ENCODE results near the gene MAGI2. TPM values are rescaled to one million over a fixed set of nuclear protein-coding genes. Genes with fewer than 3 reads are reported as not detected.

Gene MAGI2
- polyA plus RNA-seq, 4 donors = 36.8 to 43.5 (median 38.3) TPM

DNA sequence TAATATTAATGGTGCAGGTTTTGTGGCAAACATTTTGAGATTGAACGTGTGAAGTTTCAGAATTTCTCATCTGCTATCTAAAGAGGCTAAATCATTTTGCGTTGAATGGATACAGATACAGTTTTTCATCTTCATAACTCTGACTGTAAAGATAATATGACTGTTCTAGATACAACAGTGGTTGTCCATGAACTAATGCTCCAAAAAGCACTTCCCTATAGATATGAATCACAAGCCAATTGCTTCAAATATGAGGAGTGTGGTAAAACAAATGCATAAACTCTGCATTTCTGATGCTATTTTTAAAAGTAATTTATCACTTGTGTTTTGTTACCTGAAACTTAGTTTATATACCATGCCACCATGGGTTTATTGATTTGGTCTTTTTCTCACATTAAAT is 750.1 kb downstream of the MAGI2 start:
- no peak for DNase-seq (ENCODE audit: low read depth in 4 of 4, low spot score in 3 of 4)

DNA sequence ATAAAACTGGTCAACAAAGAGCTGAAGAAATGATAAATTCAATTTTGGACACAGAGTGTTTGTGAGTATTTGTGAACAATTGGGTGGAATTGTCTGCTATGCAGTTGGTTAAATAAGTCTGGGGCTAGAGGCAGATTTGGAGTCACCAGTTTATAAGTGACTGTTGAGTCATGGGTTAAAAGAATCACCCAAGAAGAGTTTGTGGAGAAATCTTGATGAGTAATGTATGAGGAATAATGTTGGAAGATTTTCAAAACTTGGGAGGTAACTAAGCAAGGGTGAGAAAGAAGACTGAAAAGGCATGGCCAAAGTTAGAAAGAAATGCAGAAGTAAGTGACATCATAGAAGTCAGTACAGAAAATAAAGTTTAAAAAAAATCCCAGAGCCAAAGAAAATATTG is 750.7 kb downstream of the MAGI2 start:
- DNase-seq (ENCODE audit: low read depth in 4 of 4, low spot score in 3 of 4) = no peak

DNA sequence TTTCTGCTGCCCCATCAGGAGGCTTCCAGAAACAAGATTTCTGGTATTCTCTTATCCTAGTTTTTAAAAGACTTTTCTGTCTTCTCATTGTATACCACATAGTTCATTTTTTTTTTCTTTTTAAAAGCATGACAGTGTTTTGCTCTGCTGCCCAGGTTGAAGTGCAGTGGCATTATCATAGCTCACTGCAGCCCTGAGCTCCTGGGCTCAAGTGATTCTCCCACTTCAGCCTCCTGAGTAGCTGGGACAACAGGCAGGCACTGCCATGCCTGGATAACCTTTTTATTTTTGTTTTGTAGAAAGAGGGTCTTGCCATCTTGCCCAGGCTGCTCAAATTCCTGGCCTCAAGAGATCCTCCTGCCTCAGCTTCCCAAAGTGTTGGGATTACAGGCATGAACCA is 757.6 kb downstream of the MAGI2 start:
- DNase-seq (ENCODE audit: low read depth in 4 of 4, low spot score in 3 of 4) = no peak

DNA sequence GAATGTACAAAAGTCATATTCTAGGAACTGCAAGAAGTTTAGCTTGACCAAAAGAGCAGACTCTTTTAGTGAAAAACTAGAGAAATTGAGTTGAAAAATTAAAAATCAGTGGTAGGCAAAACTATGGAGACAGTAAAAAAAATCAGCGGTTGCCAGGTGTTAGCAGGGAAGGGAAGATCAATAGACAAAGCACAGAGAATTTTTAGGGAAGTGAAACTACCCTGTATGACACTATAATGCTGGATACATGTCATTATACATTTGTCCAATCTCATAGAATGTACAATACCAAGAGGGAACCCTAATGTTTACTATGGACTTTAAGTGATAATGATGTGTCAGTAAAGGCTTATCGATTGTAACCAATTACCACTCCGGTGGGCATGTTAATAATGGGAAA is 761.9 kb downstream of the MAGI2 start:
- DNase-seq (ENCODE audit: low read depth in 4 of 4, low spot score in 3 of 4) = no peak

DNA sequence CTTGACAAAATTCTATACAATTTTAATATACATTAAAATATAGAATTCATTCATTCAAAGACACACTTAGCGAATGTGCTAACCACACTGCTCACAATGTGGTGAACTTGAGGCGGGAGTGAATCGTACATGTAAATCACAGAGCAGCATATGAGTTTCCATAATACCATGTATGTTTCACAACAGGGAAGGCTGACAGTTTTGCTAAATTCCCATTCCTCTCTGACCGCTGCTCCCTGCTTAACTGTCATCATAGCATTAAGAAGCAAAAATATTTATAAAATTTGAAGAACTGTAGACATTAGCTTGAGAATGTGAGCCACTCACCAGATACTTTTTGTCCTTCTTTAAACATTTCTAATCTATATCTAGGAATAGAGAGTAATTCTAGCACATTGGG is 763.3 kb downstream of the MAGI2 start:
- DNase-seq (ENCODE audit: low read depth in 4 of 4, low spot score in 3 of 4) = no peak

DNA sequence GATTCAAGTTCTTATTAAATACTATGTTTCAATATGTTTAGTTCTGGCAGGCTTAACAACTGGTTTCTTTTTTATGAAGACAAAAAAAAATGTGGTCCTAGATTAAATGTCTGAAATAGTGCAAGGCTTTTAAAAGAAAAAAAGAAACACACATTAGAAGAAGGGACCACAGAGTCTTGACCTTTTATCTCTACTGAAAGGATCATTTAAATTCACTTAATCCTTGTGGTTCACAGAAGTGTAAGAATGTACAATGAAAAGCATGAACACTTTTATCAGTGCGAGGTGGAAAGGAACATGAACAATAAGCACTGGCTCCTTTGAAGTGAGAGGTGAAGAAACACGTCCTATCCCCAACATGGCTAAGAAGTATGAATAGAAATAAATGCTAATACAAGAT is 765.1 kb downstream of the MAGI2 start:
- DNase-seq (ENCODE audit: low read depth in 4 of 4, low spot score in 3 of 4) = no peak

DNA sequence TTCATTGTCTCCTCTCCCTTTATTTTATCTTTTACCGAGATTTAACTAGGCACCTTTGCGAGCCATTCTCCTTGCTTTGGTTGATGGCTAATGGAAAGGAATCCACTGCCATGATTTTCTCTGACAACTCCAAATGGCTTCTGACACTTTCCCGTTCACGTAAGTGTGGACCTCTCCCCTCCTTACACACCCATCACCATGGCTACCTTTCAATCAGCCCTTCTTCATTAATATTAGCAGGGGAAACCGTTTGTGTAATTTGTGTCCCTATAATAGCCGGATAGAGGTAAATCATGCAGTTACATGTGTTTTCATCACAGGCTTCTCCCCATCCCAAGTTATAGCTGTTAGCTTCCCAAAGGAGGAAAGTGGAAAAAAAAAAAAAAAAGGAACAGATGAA is 767.3 kb downstream of the MAGI2 start:
- DNase-seq (ENCODE audit: low read depth in 4 of 4, low spot score in 3 of 4) = no peak

DNA sequence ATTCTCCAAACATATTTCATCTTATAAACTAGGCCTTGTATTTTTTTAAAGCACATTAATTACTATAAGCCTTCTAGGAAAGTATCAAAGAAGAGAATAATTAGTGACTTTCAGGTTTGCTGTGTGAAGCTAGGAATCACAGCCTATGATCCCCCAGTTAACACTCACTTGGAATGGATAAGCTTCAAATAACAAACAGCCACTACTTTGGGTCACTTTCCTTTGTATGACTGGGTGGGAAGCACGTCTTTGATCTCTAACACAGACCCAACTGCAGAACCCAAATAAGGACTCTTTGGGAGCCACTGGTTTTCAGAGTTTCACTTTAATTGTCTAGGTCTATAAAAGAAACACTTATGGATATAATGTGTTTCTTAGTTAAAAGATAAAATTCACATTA is 769.3 kb downstream of the MAGI2 start:
- no peak for DNase-seq (ENCODE audit: low read depth in 4 of 4, low spot score in 3 of 4)

DNA sequence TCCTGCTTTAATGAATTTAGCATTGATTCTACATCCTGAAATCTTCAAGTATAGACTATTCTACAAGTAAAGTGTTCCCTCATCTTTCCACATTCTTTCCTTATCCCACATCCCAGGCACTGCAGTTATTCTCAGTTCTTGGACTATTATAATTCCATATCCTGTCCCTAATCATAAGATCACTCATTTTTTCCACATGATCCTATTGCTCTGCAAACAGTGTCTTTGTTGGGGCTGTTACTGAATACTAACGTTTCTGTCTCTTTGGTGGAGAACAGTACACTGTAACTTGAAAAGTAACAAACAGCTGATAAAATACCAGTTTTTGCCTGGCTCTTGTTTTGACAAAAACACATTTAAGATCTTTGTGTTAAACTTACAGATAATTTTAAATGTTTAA is 769.9 kb downstream of the MAGI2 start:
- DNase-seq (ENCODE audit: low read depth in 4 of 4, low spot score in 3 of 4) = no peak

DNA sequence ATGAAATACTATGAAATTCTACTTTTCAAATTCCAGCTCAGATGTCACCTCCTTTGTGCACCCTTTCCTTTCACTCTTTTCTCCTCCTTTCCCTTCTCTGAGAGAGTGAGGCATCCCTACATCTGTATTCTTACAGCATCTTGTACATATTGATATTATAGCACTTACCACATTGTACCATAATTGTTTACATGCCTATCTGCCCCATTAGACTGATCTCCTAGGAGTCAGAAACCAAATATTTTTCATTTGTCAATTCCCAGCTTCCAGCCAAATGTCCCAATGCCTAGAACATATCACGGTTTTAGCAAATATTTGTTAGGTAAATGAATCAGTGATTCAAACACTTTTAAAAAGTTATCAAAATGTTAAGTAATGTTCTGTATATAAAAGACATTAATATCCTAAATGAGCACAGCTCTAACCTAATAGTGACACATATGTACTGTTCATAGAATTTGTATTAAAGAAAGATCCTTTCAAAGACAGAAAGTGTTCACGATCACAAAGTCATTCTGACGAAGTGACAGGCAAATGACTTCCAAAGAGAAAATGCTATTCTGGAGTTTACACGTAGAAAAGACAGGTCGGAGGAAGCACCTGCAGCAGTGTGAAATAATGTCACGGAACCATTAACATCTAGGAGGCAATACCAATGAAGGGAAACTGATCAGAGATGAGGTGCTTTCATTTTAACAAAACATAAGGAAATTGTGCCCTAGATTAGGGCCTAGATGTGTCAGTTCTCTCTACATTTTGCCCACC is 774.2 kb downstream of the MAGI2 start:
- no peak for DNase-seq (ENCODE audit: low read depth in 4 of 4, low spot score in 3 of 4)

DNA sequence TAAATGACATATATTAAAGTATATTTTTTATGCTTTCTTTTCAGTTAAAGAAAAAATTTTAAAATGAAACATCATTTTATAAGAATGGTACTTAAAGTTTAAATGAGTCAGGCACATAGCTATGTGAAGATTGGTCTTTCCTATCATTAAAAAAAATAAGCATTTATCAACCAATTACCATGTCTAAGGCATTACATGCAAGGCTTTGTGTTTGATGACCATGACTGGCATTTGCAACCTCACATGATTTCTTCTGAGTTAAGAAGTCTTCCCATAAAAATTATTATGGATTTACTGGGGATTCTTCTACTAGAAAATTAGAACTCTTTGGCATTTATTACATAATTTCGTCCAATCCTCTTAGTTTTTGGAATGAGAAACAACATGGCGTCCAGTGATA is 776.1 kb downstream of the MAGI2 start:
- DNase-seq (ENCODE audit: low read depth in 4 of 4, low spot score in 3 of 4) = no peak

DNA sequence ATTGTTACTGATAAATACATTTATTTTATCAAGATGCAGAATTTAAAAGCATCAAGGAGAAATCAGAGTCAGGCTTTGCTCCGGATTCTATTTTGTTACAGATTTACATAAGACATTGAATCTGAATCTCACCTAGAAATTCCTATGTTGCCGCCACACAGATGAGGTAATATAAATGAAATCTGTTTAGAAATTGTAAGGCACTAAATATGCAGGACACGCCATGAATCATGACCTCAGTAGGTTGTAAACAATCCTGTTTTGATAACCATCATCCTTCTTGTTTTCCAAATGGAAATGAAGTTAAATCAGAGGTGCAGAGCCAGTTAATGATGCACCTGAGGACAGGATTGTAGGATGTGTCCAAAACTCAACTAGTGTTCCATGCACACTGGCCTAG is 778.0 kb downstream of the MAGI2 start:
- DNase-seq (ENCODE audit: low read depth in 4 of 4, low spot score in 3 of 4) = no peak

DNA sequence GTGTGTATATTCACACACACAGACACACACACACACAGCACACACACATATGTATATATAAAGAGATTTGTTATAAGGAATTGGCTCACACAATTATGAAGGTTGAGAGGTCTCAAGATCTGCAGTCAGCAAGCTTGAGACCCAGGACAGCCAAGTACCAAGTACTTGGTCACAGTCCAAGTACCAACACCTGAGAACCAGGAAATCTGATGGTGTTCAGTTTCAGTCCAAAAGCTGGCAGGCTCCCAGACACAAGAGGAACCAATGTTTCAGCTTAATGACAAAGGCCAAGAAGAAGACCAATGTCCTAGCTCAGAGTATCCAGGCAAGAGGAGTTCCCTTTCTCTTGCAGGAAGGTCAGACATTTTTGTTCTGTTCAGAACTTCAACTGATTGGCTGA is 780.2 kb downstream of the MAGI2 start:
- no peak for DNase-seq (ENCODE audit: low read depth in 4 of 4, low spot score in 3 of 4)

DNA sequence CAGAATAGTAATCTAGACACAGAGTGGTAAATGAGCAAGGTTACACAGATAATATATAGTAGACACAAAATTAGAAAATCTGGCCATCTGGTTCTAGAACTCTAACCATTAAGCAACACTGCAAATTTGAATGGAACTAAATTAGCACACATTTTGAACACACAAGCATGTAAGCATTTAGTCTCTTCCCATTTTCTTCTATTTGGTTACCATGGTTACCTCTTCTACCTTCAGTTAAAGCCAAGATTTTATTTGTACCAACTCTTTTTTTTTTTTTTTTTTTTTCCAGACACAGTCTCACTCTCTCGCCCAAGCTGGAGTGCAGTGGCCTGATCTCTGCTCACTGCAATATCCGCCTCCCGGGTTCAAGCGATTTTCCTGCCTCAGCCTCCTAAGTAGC is 790.5 kb downstream of the MAGI2 start:
- no peak for DNase-seq (ENCODE audit: low read depth in 4 of 4, low spot score in 3 of 4)

DNA sequence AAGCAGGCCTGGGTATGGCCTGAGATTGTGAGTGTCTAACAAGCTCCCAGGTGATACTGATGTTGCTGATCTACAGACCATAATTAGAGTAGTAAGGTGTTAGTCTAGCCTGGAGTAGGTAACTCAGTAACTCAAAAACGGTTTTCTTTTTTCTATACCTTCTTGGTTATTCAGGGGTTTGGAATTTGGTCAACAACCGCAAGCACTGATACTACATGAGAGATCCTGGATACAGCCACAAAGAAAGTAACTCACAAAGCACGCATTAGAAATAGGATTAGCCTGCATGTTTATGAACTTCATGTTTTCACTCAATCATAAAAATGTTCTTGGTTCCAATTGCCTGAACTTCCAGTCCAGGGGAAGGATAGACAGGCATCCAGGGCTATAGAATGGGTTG is 803.5 kb downstream of the MAGI2 start:
- no peak for DNase-seq (ENCODE audit: low read depth in 4 of 4, low spot score in 3 of 4)

DNA sequence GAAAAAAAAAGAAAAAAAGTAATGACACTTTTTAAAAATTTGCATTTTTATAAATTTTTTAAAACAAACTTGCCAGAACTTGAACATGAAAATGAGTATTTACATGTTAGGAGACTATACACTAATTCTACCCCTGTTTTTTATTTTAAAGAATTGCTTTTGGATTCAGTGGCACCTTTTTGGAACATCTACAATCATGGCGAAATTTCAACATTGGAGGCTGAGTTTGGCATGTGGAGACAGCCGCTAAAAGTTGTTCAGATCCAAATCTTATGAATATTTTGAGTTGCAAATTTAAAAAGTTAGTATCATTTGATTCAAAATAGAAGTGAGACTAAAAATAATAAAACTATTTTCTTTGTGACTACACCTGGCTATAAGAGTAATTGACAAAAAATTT is 804.2 kb downstream of the MAGI2 start:
- no peak for DNase-seq (ENCODE audit: low read depth in 4 of 4, low spot score in 3 of 4)

DNA sequence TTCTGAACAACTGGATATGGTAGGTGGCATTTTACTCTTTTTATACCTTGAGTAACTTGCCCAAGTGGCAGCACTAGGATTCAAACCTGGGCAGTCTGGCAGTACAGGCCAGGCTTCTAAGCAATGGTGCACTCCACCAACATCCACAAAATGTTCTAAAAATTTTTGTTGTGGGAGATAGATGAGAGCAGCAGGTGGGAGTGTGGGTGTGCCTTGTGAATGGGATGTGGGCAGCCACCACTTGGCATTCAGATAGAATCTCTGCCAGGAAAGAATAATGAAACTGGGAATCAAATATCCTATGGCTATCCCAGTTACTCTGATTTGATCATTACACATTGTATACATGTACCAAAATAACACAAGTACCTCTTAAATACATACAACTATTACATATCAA is 810.7 kb downstream of the MAGI2 start:
- DNase-seq (ENCODE audit: low read depth in 4 of 4, low spot score in 3 of 4) = no peak

DNA sequence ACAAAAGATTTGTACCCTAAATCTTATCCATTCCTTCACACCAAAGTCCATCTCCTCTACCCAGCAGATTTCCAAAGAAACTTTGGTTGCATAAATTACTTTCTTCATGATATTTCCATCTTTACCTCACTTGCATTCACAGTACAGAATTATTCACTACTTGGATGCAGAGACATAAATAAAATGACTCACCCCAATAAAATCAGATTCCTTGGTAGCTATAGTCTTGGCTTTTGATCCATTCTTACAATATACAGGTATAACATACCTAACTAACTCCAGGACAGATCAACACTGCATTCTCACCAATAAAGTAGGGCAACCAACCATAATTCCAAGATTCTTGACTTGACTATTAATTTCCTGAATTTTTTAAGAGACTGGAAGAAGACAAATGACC is 815.1 kb downstream of the MAGI2 start:
- DNase-seq (ENCODE audit: low read depth in 4 of 4, low spot score in 3 of 4) = no peak

DNA sequence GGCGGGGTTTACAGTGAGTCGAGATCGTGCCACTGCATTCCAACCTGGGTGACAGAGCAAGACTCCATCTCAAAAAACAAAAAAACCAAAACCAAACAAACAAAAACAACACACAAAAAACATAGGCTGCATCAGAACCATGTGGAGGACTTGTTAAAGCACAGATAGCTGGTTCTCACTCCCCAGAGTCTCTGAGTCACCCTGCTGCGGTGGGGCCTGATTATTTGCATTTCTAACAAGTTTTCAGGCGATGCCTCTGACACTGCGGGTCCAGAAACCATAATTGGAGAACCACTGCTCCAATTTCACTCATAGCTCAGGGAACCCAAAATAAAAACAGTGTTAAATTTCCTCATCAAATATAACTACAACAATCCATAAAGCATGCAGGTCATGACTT is 816.7 kb downstream of the MAGI2 start:
- no peak for DNase-seq (ENCODE audit: low read depth in 4 of 4, low spot score in 3 of 4)

DNA sequence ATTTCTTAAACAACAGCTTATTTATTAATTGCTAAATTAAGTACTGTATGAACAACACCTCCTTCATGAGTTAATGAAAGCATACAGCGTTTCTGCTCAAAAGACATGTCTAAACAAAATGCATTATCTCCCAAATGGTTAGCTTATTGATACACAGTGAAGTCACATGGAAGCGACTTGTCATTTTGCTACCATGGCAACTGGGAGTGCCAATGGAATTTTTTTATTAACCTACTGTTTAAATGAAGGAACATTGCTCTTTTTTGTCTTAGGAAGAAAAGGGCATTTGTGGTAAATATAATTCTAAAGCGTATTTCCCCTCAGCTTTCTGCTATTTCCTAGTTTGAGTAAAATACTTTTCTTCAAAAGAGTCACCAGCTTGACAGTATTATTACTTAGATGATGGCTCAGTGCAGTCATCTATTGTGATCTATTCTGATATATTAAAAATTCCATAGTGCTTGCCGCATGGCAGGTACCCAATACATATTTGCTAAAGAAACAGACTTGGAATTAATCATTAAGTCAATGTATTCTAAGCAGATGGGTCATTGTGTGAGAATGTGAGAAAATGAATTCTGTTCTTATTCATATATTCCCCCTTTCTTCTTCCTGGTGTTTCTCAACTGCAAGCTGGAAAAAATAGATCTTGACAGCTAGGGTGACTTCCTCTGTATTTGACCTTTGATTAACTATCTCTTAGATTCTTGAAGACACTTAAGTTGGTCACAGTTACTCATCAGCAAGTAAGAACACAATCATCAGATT is 818.3 kb downstream of the MAGI2 start:
- DNase-seq (ENCODE audit: low read depth in 4 of 4, low spot score in 3 of 4) = no peak

DNA sequence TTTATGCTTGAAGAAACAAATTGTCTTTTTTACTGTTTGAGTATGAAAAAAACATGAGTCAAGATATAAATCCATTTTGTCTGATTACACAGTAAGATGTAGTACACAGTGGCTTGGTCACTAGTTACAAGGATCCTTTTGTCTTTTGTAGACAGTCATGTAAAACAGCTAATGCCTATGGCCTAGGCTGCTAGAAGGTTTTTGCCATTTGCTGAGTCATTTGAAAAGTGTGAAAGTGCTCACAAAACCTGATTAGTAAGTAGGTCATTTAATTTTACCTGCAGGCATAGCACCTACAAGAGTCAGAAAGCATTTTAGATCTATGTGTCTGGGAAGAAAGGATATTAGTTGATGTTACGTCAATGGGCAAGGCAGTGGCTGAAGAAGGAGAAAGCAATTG is 819.4 kb downstream of the MAGI2 start:
- no peak for DNase-seq (ENCODE audit: low read depth in 4 of 4, low spot score in 3 of 4)

DNA sequence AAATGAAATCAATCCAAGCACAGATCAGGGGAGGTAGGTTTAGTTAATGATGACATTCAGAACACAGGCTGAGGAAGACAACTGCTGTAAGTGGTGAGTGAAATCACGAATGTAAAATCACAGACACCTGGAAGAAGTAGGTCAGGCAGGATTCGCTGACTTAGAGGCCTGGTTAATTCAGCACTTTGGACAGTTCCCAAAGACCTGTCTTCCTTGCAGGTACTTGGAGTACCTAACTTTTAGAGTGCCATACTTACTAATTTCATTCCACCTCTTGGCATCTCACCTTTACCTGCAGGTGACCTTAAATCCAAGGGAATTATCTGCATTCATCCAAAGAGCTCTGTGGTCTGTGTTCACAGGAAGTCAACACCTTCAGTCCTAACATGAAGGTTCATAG is 832.5 kb downstream of the MAGI2 start:
- peak; percentile 5 to 35 (median 24) for DNase-seq (ENCODE audit: low read depth in 4 of 4, low spot score in 3 of 4)

Measured in right renal pelvis (tissue), 4 donors.